Naive thymus-derived CD4-positive, alpha-beta T cell (primary cell): ENCODE results near the gene CFAP20DC. TPM values are rescaled to one million over a fixed set of nuclear protein-coding genes. Genes with fewer than 3 reads are reported as not detected.
"Not testable (repeated sequence)": the region's sequence is repeated elsewhere in the genome, so short reads cannot be mapped to it uniquely, and the experiment has no call there.

Source experiments
- ATAC-seq: fragments of 150-1000 bp; cut with Tn5 transposase; 2 replicates; pipeline ENCODE4 v1.10.0; 2021; ENCODE audit warnings: mild to moderate bottlenecking, moderate library complexity
- CTCF ChIA-PET: fragments of 350-600 bp; sonication (Branson Sonifier 250); formaldehyde crosslinking; loops from one replicate; lab custom pipeline; 2021; ENCODE audit warnings: antibody characterized with exemption; lab: Charles Lee
- POLR2A ChIA-PET: fragments of 350-600 bp; sonication (Branson Sonifier 250); formaldehyde crosslinking; loops from one replicate; lab custom pipeline; 2021; ENCODE audit warnings: antibody characterized with exemption, inconsistent platforms; lab: Charles Lee
- DNase-seq, 9 donors: peaks; one replicate each; pipeline versions ENCODE4 v3.0.0 to v3.0.0-alpha.2; 2020 to 2022; ENCODE audit warnings: mixed read lengths in 1 of 9
- H3K27ac ChIP-seq: one replicate; pipeline ENCODE4 v1.7.0; 2013; ENCODE audit warnings: mild to moderate bottlenecking, low read depth, low read length, moderate library complexity
- H3K27me3 ChIP-seq, 2 donors: one replicate each; pipeline ENCODE4 v1.7.0; 2013; ENCODE audit warnings: low read length in 2 of 2, mild to moderate bottlenecking in 2 of 2, moderate library complexity in 2 of 2; ENCODE audit not compliant: control insufficient read depth in 2 of 2, insufficient read depth in 2 of 2
- H3K36me3 ChIP-seq, 3 experiments: 1 replicate in 2 of 3; 2 replicates in 1 of 3; pipeline ENCODE4 v1.7.0; 2013; ENCODE audit warnings: low read length in 3 of 3, mild to moderate bottlenecking in 3 of 3, moderate library complexity in 1 of 3; ENCODE audit not compliant: insufficient read depth in 3 of 3, control insufficient read depth in 2 of 3
- H3K4me1 ChIP-seq, 2 donors: one replicate each; pipeline ENCODE4 v1.7.0; 2013; ENCODE audit warnings: low read length in 2 of 2, mild to moderate bottlenecking in 2 of 2, moderate library complexity in 1 of 2; ENCODE audit not compliant: control insufficient read depth in 2 of 2, insufficient read depth in 2 of 2
- H3K4me3 ChIP-seq: 2 replicates; pipeline ENCODE4 v1.7.0; 2013; ENCODE audit warnings: mild to moderate bottlenecking, low read length
- H3K9me3 ChIP-seq, 3 experiments: 1 replicate in 2 of 3; 2 replicates in 1 of 3; pipeline ENCODE4 v1.7.0; 2013; ENCODE audit warnings: low read length in 3 of 3; ENCODE audit not compliant: control insufficient read depth in 2 of 3
- H3K27ac Mint-ChIP-seq, 9 donors: one replicate each; pipeline ENCODE4 v1.8.0; 2020 to 2022; ENCODE audit warnings: mixed read lengths in 9 of 9, mild to moderate bottlenecking in 8 of 9, moderate library complexity in 5 of 9, inconsistent platforms in 2 of 9
- H3K27me3 Mint-ChIP-seq, 5 donors: one replicate each; pipeline ENCODE4 v1.8.0; 2021 to 2022; ENCODE audit warnings: mixed read lengths in 5 of 5, mild to moderate bottlenecking in 1 of 5
- H3K36me3 Mint-ChIP-seq, 5 donors: one replicate each; pipeline ENCODE4 v1.8.0; 2020 to 2022; ENCODE audit warnings: mixed read lengths in 5 of 5, mild to moderate bottlenecking in 3 of 5, inconsistent platforms in 1 of 5
- H3K4me1 Mint-ChIP-seq, 7 donors: one replicate each; pipeline ENCODE4 v1.8.0; 2020 to 2022; ENCODE audit warnings: mixed read lengths in 7 of 7, mild to moderate bottlenecking in 3 of 7, inconsistent platforms in 1 of 7
- H3K4me3 Mint-ChIP-seq, 10 donors: one replicate each; pipeline ENCODE4 v1.8.0; 2020 to 2022; ENCODE audit warnings: mild to moderate bottlenecking in 10 of 10, mixed read lengths in 10 of 10, moderate library complexity in 6 of 10, inconsistent platforms in 2 of 10
- H3K9me3 Mint-ChIP-seq, 11 donors: one replicate each; pipeline ENCODE4 v1.8.0; 2020 to 2022; ENCODE audit warnings: mixed read lengths in 11 of 11, mild to moderate bottlenecking in 4 of 11, inconsistent platforms in 1 of 11, moderate library complexity in 1 of 11
- intact Hi-C, 2 donors: fragments of 100-400 bp; cut with micrococcal nuclease; formaldehyde crosslinking; loops; one replicate each; pipeline ENCODE4 v1.15.1; 2023
- polyA plus RNA-seq, 2 donors: library from polyadenylated mRNA; unstranded; fragments of 300-500 nt; fragmentation: Illumina TruSeq; gene quantifications; one replicate each; pipeline ENCODE4 v1.2.3, GENCODE V29; 2021
- total RNA-seq, 6 experiments: library from RNA in 5 of 6; stranded (reverse) in 5 of 6; gene quantifications; 1 replicate in 5 of 6; 2 replicates in 1 of 6; pipeline ENCODE4 v1.2.3 and lab custom pipeline; 2021 to 2026

The CFAP20DC gene
- total and polyA plus RNA-seq, 7 experiments from 2014 or later, result 0.24 to 1.2 (median 0.42) TPM; not detected in 3

DNA sequence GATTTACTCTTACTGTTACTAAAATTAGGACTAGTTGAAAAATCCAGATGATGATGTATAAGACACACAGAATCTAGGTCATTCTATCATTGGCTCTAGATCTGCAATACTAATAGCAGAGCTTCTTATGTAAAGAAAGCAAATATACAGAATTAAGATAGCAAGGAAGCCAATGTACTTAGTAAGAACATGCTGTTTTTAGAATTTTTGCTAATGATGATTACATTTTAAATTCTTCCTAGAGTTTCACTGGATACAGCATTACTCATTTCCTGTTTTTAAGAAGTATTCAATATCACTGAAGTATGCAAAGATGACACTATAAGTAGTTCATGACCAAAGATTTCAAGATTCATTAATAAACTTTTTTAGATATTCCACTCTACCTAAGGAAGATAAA, 60.7 kb downstream of the CFAP20DC start:
- peaks cover 0 to 9% (median 0%) of the 10 kb centered on the region in 11 donors for H3K9me3 Mint-ChIP-seq
- ChIA-PET POLR2A (no interaction called here), CTCF (no interaction called here)
- H3K4me3 ChIP-seq, result no peak overlapping the region
- no peak overlapping the region for H3K4me3 Mint-ChIP-seq
- H3K36me3 Mint-ChIP-seq, result no peaks in the 10 kb centered on the region
- intact Hi-C loops, result no loop called here
- no peaks in the 10 kb centered on the region for H3K36me3 ChIP-seq
- no peak overlapping the region for H3K27ac Mint-ChIP-seq
- no peak overlapping the region for H3K27ac ChIP-seq
- no peak for ATAC-seq
- no peak for DNase-seq
- H3K4me1 Mint-ChIP-seq, result no peaks in the 10 kb centered on the region
- H3K4me1 ChIP-seq, result no peaks in the 10 kb centered on the region
- peaks cover 7 to 23% (median 15%) of the 10 kb centered on the region in 5 donors for H3K27me3 Mint-ChIP-seq
- H3K27me3 ChIP-seq, result peaks cover 0 to 3% of the 10 kb centered on the region in 2 donors
- no peaks in the 10 kb centered on the region for H3K9me3 ChIP-seq

DNA sequence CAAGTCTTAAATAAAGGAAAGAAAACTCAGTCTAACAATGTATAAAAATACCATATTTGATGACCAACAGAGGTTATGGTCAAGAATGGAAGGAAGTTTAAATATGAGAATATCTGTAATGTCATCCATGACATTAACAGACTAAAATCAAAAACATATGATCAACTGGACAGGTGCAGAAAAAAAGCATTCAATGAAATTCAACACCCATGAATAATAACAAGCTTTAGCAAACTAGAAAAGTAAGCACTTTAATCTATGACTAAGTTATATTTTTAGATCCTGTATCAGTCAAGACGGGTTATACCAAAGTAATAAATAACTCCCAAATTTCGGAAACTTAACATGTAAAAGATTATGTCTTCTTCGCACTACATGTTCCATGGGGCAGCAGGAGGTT, 61.8 kb downstream of the CFAP20DC start:
- no peak overlapping the region for H3K27ac ChIP-seq
- no peaks in the 10 kb centered on the region for H3K4me1 ChIP-seq
- Mint-ChIP-seq H3K9me3 (peaks cover 0 to 9% (median 0%) of the 10 kb centered on the region in 11 donors), H3K4me1 (no peaks in the 10 kb centered on the region), H3K27me3 (peaks cover 7 to 18% (median 10%) of the 10 kb centered on the region in 5 donors), H3K36me3 (no peaks in the 10 kb centered on the region), H3K27ac (no peak overlapping the region), H3K4me3 (no peak overlapping the region)
- H3K4me3 ChIP-seq, result no peak overlapping the region
- H3K36me3 ChIP-seq, result no peaks in the 10 kb centered on the region
- CTCF ChIA-PET, result no interaction called here
- DNase-seq, result no peak
- no peaks in the 10 kb centered on the region for H3K9me3 ChIP-seq
- intact Hi-C loops, result no loop called here
- H3K27me3 ChIP-seq, result peaks cover 0 to 3% of the 10 kb centered on the region in 2 donors
- ATAC-seq, result no peak
- POLR2A ChIA-PET, result no interaction called here

- intact Hi-C loops, result no loop called here
- POLR2A ChIA-PET, result no interaction called here
Measured at GRCh38 chr3:58986654-58987053, 63.2 kb downstream of the CFAP20DC start.

DNA sequence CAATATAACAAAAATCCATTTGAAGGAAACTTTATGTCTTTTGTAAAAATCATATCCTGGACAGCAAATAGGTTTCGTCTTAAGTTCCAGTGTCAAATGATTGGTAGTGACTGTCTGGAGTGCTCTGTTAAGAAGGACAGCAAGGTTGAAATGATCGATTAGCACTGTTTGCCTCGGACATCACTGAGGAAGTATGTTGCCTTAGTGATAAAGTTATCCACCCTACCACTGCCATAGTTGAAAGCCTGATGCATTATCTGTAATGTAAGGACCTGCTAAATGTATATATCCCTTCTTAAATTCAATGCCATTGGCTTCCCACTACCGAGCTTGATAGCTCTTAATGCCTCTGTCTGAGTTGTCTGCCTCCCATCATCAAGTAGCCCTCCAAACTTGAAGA, 70.0 kb downstream of the CFAP20DC start:
- ATAC-seq (no peak), DNase-seq (no peak)
- Mint-ChIP-seq H3K27ac (no peak overlapping the region), H3K4me3 (no peak overlapping the region), H3K36me3 (no peaks in the 10 kb centered on the region), H3K27me3 (peaks cover 0 to 20% (median 18%) of the 10 kb centered on the region in 5 donors), H3K9me3 (peaks cover 0 to 1% (median 0%) of the 10 kb centered on the region in 11 donors), H3K4me1 (no peaks in the 10 kb centered on the region)
- Histone ChIP-seq H3K27me3 (no peaks in the 10 kb centered on the region), H3K36me3 (no peaks in the 10 kb centered on the region), H3K4me1 (no peaks in the 10 kb centered on the region), H3K9me3 (no peaks in the 10 kb centered on the region), H3K27ac (no peak overlapping the region), H3K4me3 (no peak overlapping the region)
- intact Hi-C loops, result no loop called here
- ChIA-PET CTCF (no interaction called here), POLR2A (no interaction called here)

More at GRCh38 chr3:58986654-58987053, 63.2 kb downstream of the CFAP20DC start:
- no peaks in the 10 kb centered on the region for H3K4me1 Mint-ChIP-seq
- Histone ChIP-seq H3K27me3 (peaks cover 0 to 3% of the 10 kb centered on the region in 2 donors), H3K4me3 (no peak overlapping the region), H3K9me3 (no peaks in the 10 kb centered on the region), H3K27ac (no peak overlapping the region), H3K36me3 (no peaks in the 10 kb centered on the region), H3K4me1 (no peaks in the 10 kb centered on the region)
- peaks cover 0 to 9% (median 0%) of the 10 kb centered on the region in 11 donors for H3K9me3 Mint-ChIP-seq
- CTCF ChIA-PET, result no interaction called here
- no peaks in the 10 kb centered on the region for H3K36me3 Mint-ChIP-seq
- peaks cover 7 to 18% (median 14%) of the 10 kb centered on the region in 5 donors for H3K27me3 Mint-ChIP-seq
- no peak overlapping the region for H3K4me3 Mint-ChIP-seq
- no peak for ATAC-seq
- no peak overlapping the region for H3K27ac Mint-ChIP-seq
- no peak for DNase-seq

GRCh38 chr3:58973796-58974195, 76.0 kb downstream of the CFAP20DC start:
- H3K9me3 ChIP-seq, result no peaks in the 10 kb centered on the region
- no peak for DNase-seq
- peaks cover 8 to 30% (median 22%) of the 10 kb centered on the region in 5 donors for H3K27me3 Mint-ChIP-seq
- H3K4me3 ChIP-seq, result no peak overlapping the region
- no peaks in the 10 kb centered on the region for H3K4me1 ChIP-seq
- H3K4me3 Mint-ChIP-seq, result no peak overlapping the region
- H3K27ac Mint-ChIP-seq, result no peak overlapping the region
- H3K36me3 Mint-ChIP-seq, result no peaks in the 10 kb centered on the region
- H3K9me3 Mint-ChIP-seq, result peaks cover 0 to 3% (median 0%) of the 10 kb centered on the region in 11 donors
- intact Hi-C loops, result no loop called here
- H3K27me3 ChIP-seq, result no peaks in the 10 kb centered on the region
- H3K27ac ChIP-seq, result no peak overlapping the region
- H3K36me3 ChIP-seq, result no peaks in the 10 kb centered on the region
- ATAC-seq, result no peak
- no peaks in the 10 kb centered on the region for H3K4me1 Mint-ChIP-seq
- POLR2A ChIA-PET, result no interaction called here
- CTCF ChIA-PET, result interaction anchor here (0.6 kb wide), 1 partner anchor 52 kb away, joined by 3 read pairs; no protein-coding TSS in a partner anchor

DNA sequence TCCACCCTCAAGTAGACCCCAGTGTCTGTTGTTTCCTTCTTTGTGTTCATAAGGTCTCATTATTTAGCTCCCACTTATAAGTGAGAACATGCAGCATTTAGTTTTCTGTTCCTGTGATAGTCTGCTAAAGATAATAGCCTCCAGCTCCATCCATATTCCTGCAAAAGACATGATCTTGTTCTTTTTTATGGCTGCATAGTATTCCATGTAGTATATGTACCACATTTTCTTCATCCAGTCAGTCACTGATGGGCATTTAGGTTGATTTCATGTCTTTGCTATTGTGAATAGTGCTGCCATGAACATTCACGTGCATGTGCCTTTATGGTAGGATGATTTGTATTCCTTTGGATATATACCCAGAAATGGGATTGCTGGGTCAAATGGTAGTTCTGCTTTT, 82.0 kb downstream of the CFAP20DC start:
- ATAC-seq, H3K9me3 Mint-ChIP-seq, H3K27ac ChIP-seq, H3K4me3 ChIP-seq, CTCF ChIA-PET, H3K4me3 Mint-ChIP-seq, DNase-seq, intact Hi-C loops, H3K27ac Mint-ChIP-seq, H3K36me3 ChIP-seq, H3K9me3 ChIP-seq, H3K36me3 Mint-ChIP-seq, H3K4me1 ChIP-seq, POLR2A ChIA-PET, H3K4me1 Mint-ChIP-seq, H3K27me3 ChIP-seq: not testable (repeated sequence)
- peaks cover 0 to 11% (median 0%) of the 10 kb centered on the region in 5 donors for H3K27me3 Mint-ChIP-seq

GRCh38 chr3:58965865-58966264, 84.0 kb downstream of the CFAP20DC start:
- ATAC-seq (no peak), DNase-seq (no peak)
- Mint-ChIP-seq H3K4me1 (no peaks in the 10 kb centered on the region), H3K9me3 (peaks cover 0 to 4% (median 0%) of the 10 kb centered on the region in 11 donors), H3K36me3 (no peaks in the 10 kb centered on the region), H3K27ac (no peak overlapping the region), H3K27me3 (peaks cover 0 to 11% (median 4%) of the 10 kb centered on the region in 5 donors), H3K4me3 (no peak overlapping the region)
- Histone ChIP-seq H3K4me3 (no peak overlapping the region), H3K4me1 (no peaks in the 10 kb centered on the region), H3K27me3 (no peaks in the 10 kb centered on the region), H3K9me3 (no peaks in the 10 kb centered on the region), H3K36me3 (no peaks in the 10 kb centered on the region), H3K27ac (no peak overlapping the region)
- intact Hi-C loops, result no loop called here
- ChIA-PET POLR2A (no interaction called here), CTCF (no interaction called here)
